ENCODE data around the gene ZNF426.

DNA sequence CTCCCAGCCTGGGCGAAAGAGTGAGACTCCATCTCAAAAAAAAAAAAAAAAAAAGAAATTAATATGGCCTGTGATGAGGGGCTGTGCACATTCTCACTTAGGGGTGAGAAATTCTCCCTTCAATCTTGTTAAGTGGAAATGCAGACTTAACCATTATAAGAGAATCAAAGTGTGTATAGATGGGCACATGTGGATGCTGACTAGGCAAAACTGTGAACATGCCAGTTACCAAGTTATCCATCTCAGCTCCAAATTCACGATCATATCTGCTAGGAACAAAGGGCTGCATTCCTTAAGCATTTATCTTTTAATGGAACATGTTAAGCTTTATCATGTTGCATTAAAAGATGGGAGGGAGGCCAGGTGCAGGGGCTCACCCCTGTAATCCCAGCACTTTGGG is 44.3 kb downstream of the ZNF426 start:
- TF ChIP-seq BHLHE40 (IDR thresholded peaks at IDR 0.05; ENCODE audit: borderline replicate concordance) (no peak), ELF4 (IDR thresholded peaks at IDR 0.05) (no peak), SP1 (IDR thresholded peaks at IDR 0.05) (no peak), FOXK2 (IDR thresholded peaks at IDR 0.05) (no peak), SUZ12 (IDR thresholded peaks at IDR 0.05) (no peak), LEF1 (IDR thresholded peaks at IDR 0.05; ENCODE audit: borderline replicate concordance) (no peak), CTBP1 (IDR thresholded peaks at IDR 0.05; ENCODE audit: borderline replicate concordance) (no peak), NFRKB (IDR thresholded peaks at IDR 0.05) (no peak), ZNF384 (IDR thresholded peaks at IDR 0.05) (no peak), HDGF (IDR thresholded peaks at IDR 0.05; ENCODE audit: borderline replicate concordance) (no peak), L3MBTL2 (conservative IDR thresholded peaks at IDR 0.05) (no peak)
- TF ChIP-seq, protein P1, sequence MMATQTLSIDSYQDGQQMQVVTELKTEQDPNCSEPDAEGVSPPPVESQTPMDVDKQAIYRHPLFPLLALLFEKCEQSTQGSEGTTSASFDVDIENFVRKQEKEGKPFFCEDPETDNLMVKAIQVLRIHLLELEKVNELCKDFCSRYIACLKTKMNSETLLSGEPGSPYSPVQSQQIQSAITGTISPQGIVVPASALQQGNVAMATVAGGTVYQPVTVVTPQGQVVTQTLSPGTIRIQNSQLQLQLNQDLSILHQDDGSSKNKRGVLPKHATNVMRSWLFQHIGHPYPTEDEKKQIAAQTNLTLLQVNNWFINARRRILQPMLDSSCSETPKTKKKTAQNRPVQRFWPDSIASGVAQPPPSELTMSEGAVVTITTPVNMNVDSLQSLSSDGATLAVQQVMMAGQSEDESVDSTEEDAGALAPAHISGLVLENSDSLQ (IDR thresholded peaks at IDR 0.05), result no peak

Measured in HEK293T (cell line).